Gastroesophageal sphincter (tissue), 4 donors: ENCODE data around the gene SLC39A5. TPM values are rescaled to one million over a fixed set of nuclear protein-coding genes. Genes with fewer than 3 reads are reported as not detected.
A peak's percentile ranks its signal among the peaks of the same experiment; 100 is the strongest.

Experiments
- ATAC-seq: fragments of 150-250 bp; one replicate; pipeline ENCODE4 v1.9.1; 2016; ENCODE audit warnings: mild to moderate bottlenecking, moderate library complexity
- H3K27ac ChIP-seq, 4 donors: fragments of 200-600 bp; sonication (generic) in 3 of 4; 1 replicate in 3 of 4; 2 replicates in 1 of 4; pipeline ENCODE4 v1.5.1; 2016 to 2019
- H3K27me3 ChIP-seq: fragments of 200-600 bp; sonication (generic); one replicate; pipeline ENCODE4 v1.5.1; 2019
- H3K36me3 ChIP-seq, 2 donors: fragments of 200-600 bp; sonication (generic); one replicate each; pipeline ENCODE4 v1.5.1; 2019; ENCODE audit warnings: control low read depth in 1 of 2
- H3K4me1 ChIP-seq, 3 donors: fragments of 200-600 bp; sonication (generic); 1 replicate in 2 of 3; 2 replicates in 1 of 3; pipeline ENCODE4 v1.5.1; 2016 to 2019; ENCODE audit warnings: control low read depth in 2 of 3
- H3K4me3 ChIP-seq, 2 donors: fragments of 200-600 bp; sonication (generic); one replicate each; pipeline ENCODE4 v1.5.1; 2019; ENCODE audit warnings: mild to moderate bottlenecking in 1 of 2, moderate library complexity in 1 of 2
- H3K9me3 ChIP-seq, 3 donors: fragments of 200-600 bp; sonication (generic); one replicate each; pipeline ENCODE4 v1.5.1; 2017 to 2019; ENCODE audit warnings: control low read depth in 2 of 3
- CTCF ChIP-seq, 4 experiments: fragments of 200-600 bp in 2 of 4; fragments of 450-650 bp in 2 of 4; sonication (generic) in 1 of 4; IDR thresholded peaks; one replicate each; pipeline ENCODE4 v1.5.1; 2017 to 2019; ENCODE audit warnings: antibody characterized with exemption in 4 of 4, mild to moderate bottlenecking in 2 of 4, moderate library complexity in 2 of 4
- EP300 ChIP-seq: sonication (generic); formaldehyde crosslinking; IDR thresholded peaks from one replicate; pipeline ENCODE4 v1.6.1; 2017; ENCODE audit warnings: antibody characterized with exemption, mild to moderate bottlenecking
- POLR2A ChIP-seq, 2 donors: fragments of 450-650 bp; IDR thresholded peaks; one replicate each; pipeline ENCODE4 v1.6.1; 2017; ENCODE audit warnings: antibody characterized with exemption in 2 of 2, mild to moderate bottlenecking in 2 of 2, moderate library complexity in 1 of 2
- POLR2AphosphoS5 ChIP-seq: sonication (generic); formaldehyde crosslinking; IDR thresholded peaks from one replicate; pipeline ENCODE4 v1.6.1; 2017; ENCODE audit warnings: antibody characterized with exemption
- WGBS, 2 donors: methylation state at CpG; one replicate each; pipeline ENCODE4 v1.1.5; 2018; ENCODE audit warnings: low coverage in 1 of 2; 5-methylcytosine and 5-hydroxymethylcytosine counted together
- total RNA-seq, 4 donors: library from RNA; depleted of rRNA; stranded (reverse); fragments of >200 nt; gene quantifications; one replicate each; pipeline ENCODE4 v1.1.0, GENCODE V29; 2016

The SLC39A5 gene
- total RNA-seq, 4 donors from 2014 or later: 1.7 TPM; not detected in 3

- TF ChIP-seq EP300: no peak
- TF ChIP-seq POLR2A (IDR thresholded peaks at IDR 0.05): no peak
- TF ChIP-seq CTCF (IDR thresholded peaks at IDR 0.05): no peak
- TF ChIP-seq POLR2AphosphoS5: no peak
- Histone ChIP-seq H3K9me3 (no peaks in the 10 kb centered on the region), H3K27ac (peak overlapping the region in 3 of 4 donors; percentile 93 to 99 (median 98)), H3K4me1 (peaks cover 0 to 49% (median 19%) of the 10 kb centered on the region in 3 donors), H3K27me3 (no peaks in the 10 kb centered on the region), H3K4me3 (peak overlapping the region; percentile 29 to 62), H3K36me3 (peaks cover 0 to 37% of the 10 kb centered on the region in 2 donors)
- no peak for ATAC-seq
- WGBS, 2 donors: 60 to 76% methylated on average over 5 to 10 of the region's 11 CpGs
These were observed 4.9 kb upstream of the SLC39A5 start for GRCh38 chr12:56224954-56225353.

GRCh38 chr12:56229082-56229481 is 769 bp upstream of the SLC39A5 start:
- Histone ChIP-seq H3K4me1 (peaks cover 0 to 16% (median 8%) of the 10 kb centered on the region in 3 donors), H3K4me3 (no peak overlapping the region), H3K9me3 (no peaks in the 10 kb centered on the region), H3K27me3 (no peaks in the 10 kb centered on the region), H3K36me3 (peaks cover 0 to 37% of the 10 kb centered on the region in 2 donors), H3K27ac (no peak overlapping the region)
- WGBS, 2 donors: 60% methylated on average over 1 of the region's 7 CpGs; no CpG with 5 or more reads in 1 of the 2 donors
- TF ChIP-seq EP300 (no peak), CTCF (IDR thresholded peaks at IDR 0.05) (no peak), POLR2AphosphoS5 (no peak), POLR2A (IDR thresholded peaks at IDR 0.05) (no peak)
- no peak for ATAC-seq

- TF ChIP-seq CTCF (IDR thresholded peaks at IDR 0.05) (no peak), POLR2AphosphoS5 (no peak), EP300 (no peak), POLR2A (IDR thresholded peaks at IDR 0.05) (no peak)
- no peak for ATAC-seq
- WGBS, 2 donors: 30 to 43% methylated on average over 3 to 4 of the region's 8 CpGs
- no peak overlapping the region for H3K4me3 ChIP-seq
- no peak overlapping the region for H3K27ac ChIP-seq
- peaks cover 0 to 37% of the 10 kb centered on the region in 2 donors for H3K36me3 ChIP-seq
- no peaks in the 10 kb centered on the region for H3K27me3 ChIP-seq
- no peaks in the 10 kb centered on the region for H3K9me3 ChIP-seq
- peaks cover 0 to 3% (median 0%) of the 10 kb centered on the region in 3 donors for H3K4me1 ChIP-seq
These were observed 757 bp downstream of the SLC39A5 start for GRCh38 chr12:56230432-56231183.

GRCh38 chr12:56231184-56231582 is 1.3 kb downstream of the SLC39A5 start:
- Histone ChIP-seq H3K4me3 (no peak overlapping the region), H3K36me3 (peaks cover 0 to 36% of the 10 kb centered on the region in 2 donors), H3K4me1 (no peaks in the 10 kb centered on the region), H3K9me3 (no peaks in the 10 kb centered on the region), H3K27me3 (no peaks in the 10 kb centered on the region), H3K27ac (no peak overlapping the region)
- TF ChIP-seq POLR2A (IDR thresholded peaks at IDR 0.05) (no peak), EP300 (no peak), POLR2AphosphoS5 (no peak), CTCF (IDR thresholded peaks at IDR 0.05) (no peak)
- WGBS, 2 donors: 89% methylated on average over 3 of the region's 11 CpGs; no CpG with 5 or more reads in 1 of the 2 donors
- no peak for ATAC-seq
